ENCODE measurements around the gene USP43. TPM values are rescaled to one million over a fixed set of nuclear protein-coding genes. Genes with fewer than 3 reads are reported as not detected.
A peak's percentile ranks its signal among the peaks of the same experiment; 100 is the strongest.

Gene USP43
- polyA plus RNA-seq, 2 of the 4 experiments (the other 2 are of a cell fraction) = 3.4 to 4.0 TPM

- no peak for ATAC-seq
- no peak overlapping the region for H3K4me3 ChIP-seq
Measured at GRCh38 chr17:9769036-9769695, 123.8 kb downstream of the USP43 start.

GRCh38 chr17:9771465-9771864 is 126.1 kb downstream of the USP43 start:
- 93% methylated on average over 27 of the region's 27 CpGs for WGBS (ENCODE audit: missing lambda C conversion rate)

More at GRCh38 chr17:9769036-9769695, 123.8 kb downstream of the USP43 start:
- CTCF ChIA-PET = interaction anchor here (0.7 to 6.5 kb wide), 29 partner anchors 7 to 191 kb away, joined by 3 to 58 read pairs (median 4); partner anchors contain the start of genes DHRS7C and RCVRN
- DNase-seq (ENCODE audit: low read depth in 1 of 2, low spot score in 1 of 2) (no peak), FAIRE-seq (no peak)
- 80% methylated on average over 15 of the region's 15 CpGs for WGBS (ENCODE audit: missing lambda C conversion rate)
- Histone ChIP-seq H3K27ac (peak overlapping the region; percentile 43 to 72), H3K4me1 (peaks cover 7% of the 10 kb centered on the region; the same call in 1 of the 3 replicates), H3K9me3 (no peaks in the 10 kb centered on the region), H3K4me2 (no peak overlapping the region)
- TF ChIP-seq USF2 (IDR thresholded peaks at IDR 0.05) = no peak
- no peak for TF ChIP-seq RNF2 (IDR thresholded peaks at IDR 0.05; ENCODE audit: borderline replicate concordance, low read depth)
- TF ChIP-seq RARB (CRISPR knock-in tag; IDR thresholded peaks at IDR 0.05) = no peak
- TF ChIP-seq EHF (CRISPR knock-in tag; IDR thresholded peaks at IDR 0.05) = no peak
- TF ChIP-seq NR3C1 (IDR thresholded peaks at IDR 0.05) = no peak
- TF ChIP-seq CHD2 (IDR thresholded peaks at IDR 0.05; ENCODE audit: low read length, partially characterized antibody) = no peak
- no peak for TF ChIP-seq HOXB13 (CRISPR knock-in tag; IDR thresholded peaks at IDR 0.05; ENCODE audit: low read depth)
- TF ChIP-seq ELK1 (IDR thresholded peaks at IDR 0.05; ENCODE audit: low read depth, low read length) = no peak
- no peak for TF ChIP-seq MAFK (IDR thresholded peaks at IDR 0.05; ENCODE audit: partially characterized antibody)
- no peak for TF ChIP-seq RCOR1 (IDR thresholded peaks at IDR 0.05; ENCODE audit: low read depth, low read length)
- TF ChIP-seq FOXS1 (CRISPR knock-in tag; IDR thresholded peaks at IDR 0.05) = no peak
- no peak for TF ChIP-seq BCL3 (IDR thresholded peaks at IDR 0.05)
- TF ChIP-seq RFX5 (IDR thresholded peaks at IDR 0.05) = no peak
- POLR2A ChIA-PET = no interaction called here

GRCh38 chr17:9772658-9773057 is 127.3 kb downstream of the USP43 start:
- WGBS (ENCODE audit: missing lambda C conversion rate) = 89% methylated on average over 19 of the region's 19 CpGs
- FAIRE-seq (no peak), ATAC-seq (no peak), DNase-seq (ENCODE audit: low read depth in 1 of 2, low spot score in 1 of 2) (no peak)
- ChIA-PET POLR2A (no interaction called here), CTCF (interaction anchor here (0.6 to 2.4 kb wide), 10 partner anchors 8 to 195 kb away, joined by 3 to 12 read pairs (median 3); no protein-coding TSS in a partner anchor)
- Histone ChIP-seq H3K27ac (peak overlapping the region in 1 of 2 experiments; percentile 50; a peak in 3 of 6 replicates), H3K4me2 (no peak overlapping the region), H3K9me3 (no peaks in the 10 kb centered on the region), H3K4me3 (no peak overlapping the region), H3K4me1 (peaks cover 7% of the 10 kb centered on the region; the same call in 1 of the 3 replicates)
- TF ChIP-seq MAZ (IDR thresholded peaks at IDR 0.05; ENCODE audit: borderline replicate concordance, low read depth, low read length) = no peak
- TF ChIP-seq ZFP36 (IDR thresholded peaks at IDR 0.05; ENCODE audit: borderline replicate concordance, partially characterized antibody) = no peak
- no peak for TF ChIP-seq FOXS1 (CRISPR knock-in tag; IDR thresholded peaks at IDR 0.05)
- TF ChIP-seq POLR2AphosphoS2 (conservative IDR thresholded peaks at IDR 0.05; ENCODE audit: low read length) = no peak
- TF ChIP-seq ZC3H11A (IDR thresholded peaks at IDR 0.05) = no peak
- TF ChIP-seq CEBPB (IDR thresholded peaks at IDR 0.05) = no peak
- no peak for TF ChIP-seq PBX3 (IDR thresholded peaks at IDR 0.05)
- no peak for TF ChIP-seq POLR2A (IDR thresholded peaks at IDR 0.05; ENCODE audit: low read length)
- no peak for TF ChIP-seq EP300 (IDR thresholded peaks at IDR 0.05)
- TF ChIP-seq CTCF (IDR thresholded peaks at IDR 0.05) = no peak

More at GRCh38 chr17:9771465-9771864, 126.1 kb downstream of the USP43 start:
- peak overlapping the region in 1 of 2 experiments; percentile 57; a peak in 3 of 6 replicates for H3K27ac ChIP-seq
- POLR2A ChIA-PET = no interaction called here
- DNase-seq (ENCODE audit: low read depth in 1 of 2, low spot score in 1 of 2) (no peak), ATAC-seq (no peak), FAIRE-seq (no peak)
- no peak for TF ChIP-seq NR3C1 (IDR thresholded peaks at IDR 0.05)
- no peak for TF ChIP-seq RFX5 (IDR thresholded peaks at IDR 0.05)
- no peak for TF ChIP-seq POLR2AphosphoS2 (conservative IDR thresholded peaks at IDR 0.05; ENCODE audit: low read length)
- no peak for TF ChIP-seq JUN (IDR thresholded peaks at IDR 0.05)
- TF ChIP-seq FOXS1 (CRISPR knock-in tag; IDR thresholded peaks at IDR 0.05) = no peak
- no peak for TF ChIP-seq RNF2 (IDR thresholded peaks at IDR 0.05; ENCODE audit: borderline replicate concordance, low read depth)
- TF ChIP-seq EHF (CRISPR knock-in tag; IDR thresholded peaks at IDR 0.05) = no peak
- TF ChIP-seq ZSCAN20 (CRISPR knock-in tag; IDR thresholded peaks at IDR 0.05) = no peak
- TF ChIP-seq HES2 (IDR thresholded peaks at IDR 0.05) = no peak
- no peak for TF ChIP-seq MYC (IDR thresholded peaks at IDR 0.05; ENCODE audit: borderline replicate concordance, low read length)
- peaks cover 7% of the 10 kb centered on the region; the same call in 1 of the 3 replicates for H3K4me1 ChIP-seq
- H3K4me2 ChIP-seq = no peak overlapping the region
- CTCF ChIA-PET = interaction anchor here (0.6 to 2.7 kb wide), 8 partner anchors 10 to 233 kb away, joined by 3 to 6 read pairs (median 5); no protein-coding TSS in a partner anchor
- no peaks in the 10 kb centered on the region for H3K9me3 ChIP-seq
- H3K4me3 ChIP-seq = no peak overlapping the region

Data from A549 (cell line).